GM04504 (cell line): Measurements from ENCODE around the gene NABP1.

ENCODE experiments used
- DNase-seq: peaks from one replicate; pipeline ENCODE4 v3.0.0-alpha.2; 2012; ENCODE audit warnings: low read depth

The NABP1 gene

GRCh38 chr2:191680639-191681038 lies 2.7 kb downstream of the NABP1 start:
- no peak for DNase-seq

GRCh38 chr2:191682126-191682525 lies 4.2 kb downstream of the NABP1 start:
- no peak for DNase-seq

- DNase-seq: no peak
Measured at GRCh38 chr2:191686066-191686465, 8.1 kb downstream of the NABP1 start.

- DNase-seq: no peak
Measured at GRCh38 chr2:191686729-191687128, 8.8 kb downstream of the NABP1 start.

- DNase-seq: no peak
Measured at GRCh38 chr2:191687867-191688266, 9.9 kb downstream of the NABP1 start.

GRCh38 chr2:191688934-191689695 lies 11.2 kb downstream of the NABP1 start:
- peak; percentile 76 for DNase-seq

GRCh38 chr2:191690327-191690726 lies 12.4 kb downstream of the NABP1 start:
- DNase-seq: no peak

GRCh38 chr2:191691016-191691735 lies 13.2 kb downstream of the NABP1 start:
- DNase-seq: peak; percentile 66

- DNase-seq: no peak
Measured at GRCh38 chr2:191691898-191692297, 14.0 kb downstream of the NABP1 start.

GRCh38 chr2:191692502-191693115 lies 14.7 kb downstream of the NABP1 start:
- DNase-seq: no peak

GRCh38 chr2:191693166-191693565 lies 15.2 kb downstream of the NABP1 start:
- no peak for DNase-seq

- no peak for DNase-seq
Measured at GRCh38 chr2:191693778-191694177, 15.8 kb downstream of the NABP1 start.

- peak; percentile 89 for DNase-seq
Measured at GRCh38 chr2:191696001-191696400, 18.1 kb downstream of the NABP1 start.

GRCh38 chr2:191696966-191697365 lies 19.0 kb downstream of the NABP1 start:
- no peak for DNase-seq

- DNase-seq: no peak
Measured at GRCh38 chr2:191697870-191698269, 19.9 kb downstream of the NABP1 start.

- DNase-seq: no peak
Measured at GRCh38 chr2:191699341-191699945, 21.5 kb downstream of the NABP1 start.

- DNase-seq: no peak
Measured at GRCh38 chr2:191701029-191701428, 23.1 kb downstream of the NABP1 start.

- no peak for DNase-seq
Measured at GRCh38 chr2:191701696-191702095, 23.8 kb downstream of the NABP1 start.

GRCh38 chr2:191703079-191703725 lies 25.3 kb downstream of the NABP1 start:
- no peak for DNase-seq

GRCh38 chr2:191705084-191705483 lies 27.1 kb downstream of the NABP1 start:
- DNase-seq: no peak

GRCh38 chr2:191705701-191706100 lies 27.8 kb downstream of the NABP1 start:
- no peak for DNase-seq

- no peak for DNase-seq
Measured at GRCh38 chr2:191706791-191707190, 28.9 kb downstream of the NABP1 start.
